Left lung (tissue), 10 donors: ENCODE results near the gene OR7G1. TPM values are rescaled to one million over a fixed set of nuclear protein-coding genes. Genes with fewer than 3 reads are reported as not detected.

ENCODE experiments used
- ATAC-seq: fragments of 200-7000 bp; cut with Tn5 transposase; one replicate; pipeline ENCODE4 v1.9.1; 2020; ENCODE audit warnings: moderate library complexity
- DNase-seq, 4 donors: peaks; one replicate each; pipeline ENCODE4 v3.0.0-alpha.2; 2013 to 2020
- H3K27ac ChIP-seq, 2 donors: fragments of 200-600 bp; sonication (generic) in 1 of 2; one replicate each; pipeline versions ENCODE4 v1.5.0 to v1.8.0; 2020 to 2021
- H3K27me3 ChIP-seq, 2 donors: fragments of 200-600 bp; sonication (generic) in 1 of 2; one replicate each; pipeline versions ENCODE4 v1.5.0 to v1.8.0; 2020 to 2021
- H3K36me3 ChIP-seq, 2 donors: fragments of 200-600 bp; sonication (generic) in 1 of 2; one replicate each; pipeline versions ENCODE4 v1.5.0 to v1.8.0; 2020 to 2021
- H3K4me1 ChIP-seq, 2 donors: fragments of 200-600 bp; one replicate each; pipeline ENCODE4 v1.8.0; 2021
- H3K4me3 ChIP-seq, 2 donors: fragments of 200-600 bp; sonication (generic) in 1 of 2; one replicate each; pipeline versions ENCODE4 v1.5.0 to v1.8.0; 2020 to 2021; ENCODE audit warnings: mild to moderate bottlenecking in 1 of 2
- H3K9me3 ChIP-seq, 2 donors: fragments of 200-600 bp; sonication (generic) in 1 of 2; one replicate each; pipeline versions ENCODE4 v1.5.0 to v1.8.0; 2020 to 2021
- intact Hi-C, 2 donors: fragments of 100-400 bp; cut with DNase I; formaldehyde crosslinking; loops; one replicate each; pipeline versions ENCODE4 v1.11.2 to v1.14.2; 2022
- polyA plus RNA-seq, 6 donors: library from polyadenylated mRNA; unstranded; fragments of 120-200 nt; gene quantifications; one replicate each; pipeline ENCODE4 v1.2.1, GENCODE V29; 2013; ENCODE audit not compliant: insufficient read length in 6 of 6
- total RNA-seq, 2 donors: library from RNA; stranded (reverse); fragmentation: NEBNext Ultra II Directional; extraction: Animal tissue kit (Norgen Biotek cat#: 25700); gene quantifications; one replicate each; pipeline ENCODE4 v1.2.1, GENCODE V29; 2021
- TF ChIP-seq, protein P1 (sequence below), 2 donors: fragments of 200-600 bp; sonication (generic) in 1 of 2; IDR thresholded peaks; one replicate each; pipeline versions ENCODE4 v1.5.0 to v1.8.0; 2021; ENCODE audit warnings: antibody characterized with exemption in 2 of 2
- donor health status: DM: no; HTN: yes; CAD: no.
- donor health status: DM: no; HTN: no; CAD: no.

The OR7G1 gene
- total and polyA plus RNA-seq, 8 donors, result not detected

DNA sequence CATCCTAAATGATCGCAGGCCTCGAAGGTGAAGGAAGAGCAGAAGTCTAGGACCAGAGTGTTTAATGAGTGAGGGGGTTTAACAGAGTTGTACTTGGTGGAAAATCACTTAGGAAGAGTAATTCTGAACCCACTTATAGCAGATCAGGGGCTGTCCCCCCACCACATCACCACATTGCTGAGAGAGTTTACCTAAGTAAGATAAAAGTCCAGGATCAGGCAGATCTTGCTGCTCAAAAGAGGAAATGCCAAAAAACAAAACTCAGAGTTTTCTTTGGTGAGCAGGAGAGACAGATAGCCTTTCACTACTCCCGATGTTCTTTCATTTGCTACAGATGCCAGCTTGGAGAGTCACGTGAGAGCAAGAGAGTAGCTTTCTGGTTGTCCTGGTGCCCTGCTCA, 40.0 kb upstream of the OR7G1 start:
- TF ChIP-seq, protein P1, sequence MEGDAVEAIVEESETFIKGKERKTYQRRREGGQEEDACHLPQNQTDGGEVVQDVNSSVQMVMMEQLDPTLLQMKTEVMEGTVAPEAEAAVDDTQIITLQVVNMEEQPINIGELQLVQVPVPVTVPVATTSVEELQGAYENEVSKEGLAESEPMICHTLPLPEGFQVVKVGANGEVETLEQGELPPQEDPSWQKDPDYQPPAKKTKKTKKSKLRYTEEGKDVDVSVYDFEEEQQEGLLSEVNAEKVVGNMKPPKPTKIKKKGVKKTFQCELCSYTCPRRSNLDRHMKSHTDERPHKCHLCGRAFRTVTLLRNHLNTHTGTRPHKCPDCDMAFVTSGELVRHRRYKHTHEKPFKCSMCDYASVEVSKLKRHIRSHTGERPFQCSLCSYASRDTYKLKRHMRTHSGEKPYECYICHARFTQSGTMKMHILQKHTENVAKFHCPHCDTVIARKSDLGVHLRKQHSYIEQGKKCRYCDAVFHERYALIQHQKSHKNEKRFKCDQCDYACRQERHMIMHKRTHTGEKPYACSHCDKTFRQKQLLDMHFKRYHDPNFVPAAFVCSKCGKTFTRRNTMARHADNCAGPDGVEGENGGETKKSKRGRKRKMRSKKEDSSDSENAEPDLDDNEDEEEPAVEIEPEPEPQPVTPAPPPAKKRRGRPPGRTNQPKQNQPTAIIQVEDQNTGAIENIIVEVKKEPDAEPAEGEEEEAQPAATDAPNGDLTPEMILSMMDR (IDR thresholded peaks at IDR 0.05), result no peak
- Histone ChIP-seq H3K27ac (no peak overlapping the region), H3K4me1 (no peaks in the 10 kb centered on the region), H3K27me3 (no peaks in the 10 kb centered on the region), H3K9me3 (peaks cover 0 to 62% of the 10 kb centered on the region in 2 donors), H3K36me3 (peaks cover 11 to 89% of the 10 kb centered on the region in 2 donors), H3K4me3 (no peak overlapping the region)
- no peak for DNase-seq
- ATAC-seq, result no peak
- intact Hi-C loops, result no loop called here

DNA sequence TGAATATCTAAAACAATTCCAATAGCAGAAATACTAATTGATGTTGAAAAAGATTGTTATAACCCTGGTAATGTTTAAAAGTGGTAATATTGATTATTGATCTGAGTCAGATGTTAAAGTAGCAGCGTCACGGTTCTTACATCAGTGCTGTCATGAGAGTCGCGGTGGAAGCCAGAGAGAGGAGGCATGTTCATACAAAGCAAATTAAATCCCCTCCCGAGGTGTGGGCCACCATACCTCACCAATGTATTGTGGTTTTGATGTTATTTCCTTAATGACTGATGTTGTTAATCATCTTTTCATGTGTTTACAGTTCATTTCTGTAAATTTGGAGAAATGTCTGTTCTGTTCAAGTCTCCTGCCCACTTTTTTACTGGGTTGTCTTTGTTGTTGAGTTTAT, 35.8 kb upstream of the OR7G1 start:
- Histone ChIP-seq H3K4me1 (no peaks in the 10 kb centered on the region), H3K9me3 (peaks cover 0 to 47% of the 10 kb centered on the region in 2 donors), H3K27me3 (no peaks in the 10 kb centered on the region), H3K4me3 (no peak overlapping the region), H3K36me3 (peaks cover 0 to 67% of the 10 kb centered on the region in 2 donors), H3K27ac (no peak overlapping the region)
- ATAC-seq (no peak), DNase-seq (no peak)
- intact Hi-C loops, result no loop called here
- TF ChIP-seq, protein P1 (IDR thresholded peaks at IDR 0.05), result no peak

DNA sequence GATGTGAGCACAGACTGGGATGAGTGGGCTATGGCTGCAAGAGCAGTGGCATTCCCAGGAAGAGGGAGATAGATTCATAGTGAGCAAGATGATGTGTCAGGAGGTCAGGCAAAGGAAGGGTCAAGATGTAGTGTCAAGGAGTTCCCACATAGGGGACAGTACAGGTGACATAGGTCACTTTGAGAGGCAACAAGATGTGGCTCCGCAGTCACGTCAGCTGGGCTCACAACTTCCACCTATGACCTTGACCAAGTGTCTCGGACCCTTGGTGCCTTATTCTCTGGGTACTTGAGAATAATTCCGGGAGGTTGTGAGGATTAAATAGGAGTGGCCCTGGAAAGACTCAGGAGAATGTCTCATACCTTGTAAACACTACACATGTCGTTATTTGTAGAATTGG, 35.1 kb upstream of the OR7G1 start:
- Histone ChIP-seq H3K4me1 (no peaks in the 10 kb centered on the region), H3K9me3 (peaks cover 0 to 51% of the 10 kb centered on the region in 2 donors), H3K36me3 (peaks cover 0 to 60% of the 10 kb centered on the region in 2 donors), H3K4me3 (no peak overlapping the region), H3K27ac (no peak overlapping the region), H3K27me3 (no peaks in the 10 kb centered on the region)
- TF ChIP-seq, protein P1 (IDR thresholded peaks at IDR 0.05), result no peak
- intact Hi-C loops, result no loop called here
- DNase-seq, result no peak
- ATAC-seq, result no peak

- Histone ChIP-seq H3K4me1 (no peaks in the 10 kb centered on the region), H3K36me3 (peaks cover 0 to 61% of the 10 kb centered on the region in 2 donors), H3K27ac (no peak overlapping the region), H3K9me3 (peaks cover 0 to 51% of the 10 kb centered on the region in 2 donors), H3K27me3 (no peaks in the 10 kb centered on the region), H3K4me3 (no peak overlapping the region)
- TF ChIP-seq, protein P1 (IDR thresholded peaks at IDR 0.05), result no peak
- DNase-seq (no peak), ATAC-seq (no peak)
- intact Hi-C loops, result no loop called here
These were observed 34.4 kb upstream of the OR7G1 start for GRCh38 chr19:9149997-9150396.

GRCh38 chr19:9148697-9149096, 33.1 kb upstream of the OR7G1 start:
- DNase-seq (no peak), ATAC-seq (no peak)
- TF ChIP-seq, protein P1 (IDR thresholded peaks at IDR 0.05), result no peak
- Histone ChIP-seq H3K4me1 (no peaks in the 10 kb centered on the region), H3K36me3 (peaks cover 0 to 62% of the 10 kb centered on the region in 2 donors), H3K9me3 (peaks cover 0 to 51% of the 10 kb centered on the region in 2 donors), H3K4me3 (no peak overlapping the region), H3K27ac (no peak overlapping the region), H3K27me3 (no peaks in the 10 kb centered on the region)
- intact Hi-C loops, result no loop called here
